ENCODE results near the gene NEUROD2. TPM values are rescaled to one million over a fixed set of nuclear protein-coding genes. Genes with fewer than 3 reads are reported as not detected.

NEUROD2 gene
- total and polyA plus RNA-seq, 2 of the 8 experiments (the other 6 are each of a cell fraction or from before 2014, with no cell fraction given), result not detected

DNA sequence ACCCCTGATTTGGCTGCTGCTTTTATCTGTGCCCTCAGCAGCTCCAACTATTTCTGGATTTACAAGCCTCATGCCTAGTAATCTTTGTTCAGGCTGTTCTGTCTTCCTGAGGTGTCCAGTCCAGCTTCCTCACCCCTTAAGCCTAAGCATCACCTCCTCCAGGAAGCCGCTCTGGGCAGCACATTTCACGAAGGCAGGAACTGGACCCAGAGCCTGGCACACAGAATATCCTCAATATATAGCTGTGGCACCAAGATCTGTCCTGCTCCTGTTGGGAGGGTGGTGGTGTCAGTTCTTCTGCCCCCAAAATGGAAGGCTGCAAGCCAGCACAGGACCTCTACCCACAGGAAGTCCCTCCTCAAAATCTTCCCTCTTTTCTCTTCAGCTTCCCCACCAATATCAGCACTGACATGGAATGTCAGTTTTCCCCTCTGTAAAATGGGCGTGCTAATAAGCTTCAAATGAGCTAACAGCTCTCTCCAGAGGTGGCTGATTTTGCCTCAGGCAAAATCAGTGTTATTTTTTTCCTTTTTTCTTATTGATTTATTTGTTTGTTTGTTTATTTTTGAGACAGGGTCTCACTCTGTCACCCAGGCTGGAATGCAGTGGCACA lies 6.9 kb upstream of the NEUROD2 start (continued):
- TF ChIP-seq, protein P1, sequence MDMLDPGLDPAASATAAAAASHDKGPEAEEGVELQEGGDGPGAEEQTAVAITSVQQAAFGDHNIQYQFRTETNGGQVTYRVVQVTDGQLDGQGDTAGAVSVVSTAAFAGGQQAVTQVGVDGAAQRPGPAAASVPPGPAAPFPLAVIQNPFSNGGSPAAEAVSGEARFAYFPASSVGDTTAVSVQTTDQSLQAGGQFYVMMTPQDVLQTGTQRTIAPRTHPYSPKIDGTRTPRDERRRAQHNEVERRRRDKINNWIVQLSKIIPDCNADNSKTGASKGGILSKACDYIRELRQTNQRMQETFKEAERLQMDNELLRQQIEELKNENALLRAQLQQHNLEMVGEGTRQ (IDR thresholded peaks at IDR 0.05; ENCODE audit: low read length), result no peak
- TF ChIP-seq, protein P2, sequence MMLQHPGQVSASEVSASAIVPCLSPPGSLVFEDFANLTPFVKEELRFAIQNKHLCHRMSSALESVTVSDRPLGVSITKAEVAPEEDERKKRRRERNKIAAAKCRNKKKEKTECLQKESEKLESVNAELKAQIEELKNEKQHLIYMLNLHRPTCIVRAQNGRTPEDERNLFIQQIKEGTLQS (IDR thresholded peaks at IDR 0.05; ENCODE audit: insufficient read depth, low read depth, low read length), result no peak
- TF ChIP-seq ZNF274 (IDR thresholded peaks at IDR 0.05; ENCODE audit: borderline replicate concordance, extremely low read depth, low read length) (no peak), RBBP5 (IDR thresholded peaks at IDR 0.05; ENCODE audit: borderline replicate concordance, low read depth, low read length) (no peak), CEBPB (IDR thresholded peaks at IDR 0.05; ENCODE audit: low read depth, low read length) (no peak), RXRA (IDR thresholded peaks at IDR 0.05; ENCODE audit: insufficient read depth, low read depth, low read length) (no peak)
